Heart left ventricle (tissue), 13 donors: Measurements from ENCODE around the gene AKAP13.

Experiments
- CTCF ChIP-seq, 12 donors: fragments of 200-600 bp; sonication (generic) in 4 of 12; IDR thresholded peaks; one replicate each; pipeline versions ENCODE4 v1.5.0 to v1.8.0; 2018 to 2022; ENCODE audit warnings: antibody characterized with exemption in 12 of 12, mild to moderate bottlenecking in 5 of 12
- POLR2A ChIP-seq, 2 donors: fragments of 450-650 bp; IDR thresholded peaks; one replicate each; pipeline ENCODE4 v1.6.1; 2017; ENCODE audit warnings: antibody characterized with exemption in 2 of 2, mild to moderate bottlenecking in 2 of 2, moderate library complexity in 2 of 2
- donor health status: ischemic (EF 13 %, LVEDD 7.1; RV severe dilation, severe dysfunction).
- donor health status: DM: no; HTN: yes; CAD: no.
- donor health status: DM: no; HTN: no; CAD: no.
- donor health status: ischemic (EF 25% LVEDD 6.9; RV normal size, moderate dysfunction).
- donor health status: ischemic (EF 25% LVEDD 5.7; RV mildly dilated, moderate dysfunction).
- donor health status: ischemic (EF 35%, LVEDD 5.7; RV mildly dilated, moderate dysfunction).
- donor health status: nonischemic (EF 11% LVEDD 7.7; RV severe dilation, severe dysfunction).
- donor health status: DM: yes; HTN: yes; CAD: no.
- donor health status: PGD.
- donor health status: ischemic (EF 29% LVEDD 5.4; RV normal size, mild dysfunction).
- donor health status: nonischemic (EF 23%, LVEDD 6.1; RV moderate dilation, normal function).

DNA sequence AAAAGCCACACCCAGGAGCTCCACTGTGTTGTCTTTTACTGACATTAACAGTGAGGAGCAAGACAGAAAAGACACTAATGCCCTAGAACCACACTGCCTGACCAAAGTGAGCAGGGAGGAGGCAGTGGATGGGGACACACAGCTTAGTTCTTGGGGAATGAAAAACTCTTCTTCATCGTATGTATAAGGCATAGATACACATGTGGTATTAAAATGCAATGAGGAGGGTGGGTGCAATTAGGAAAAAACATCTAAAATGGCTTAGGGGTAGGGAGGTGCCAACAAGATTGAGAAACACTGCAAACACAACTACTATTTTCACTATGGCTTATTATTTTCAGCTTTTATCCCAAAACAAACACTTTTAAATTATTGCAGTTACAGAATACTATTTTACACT, 398.8 kb downstream of the AKAP13 start:
- TF ChIP-seq CTCF (IDR thresholded peaks at IDR 0.05) (no peak), POLR2A (IDR thresholded peaks at IDR 0.05) (no peak)
